ENCODE data around the gene SPEM3.

SPEM3 gene

DNA sequence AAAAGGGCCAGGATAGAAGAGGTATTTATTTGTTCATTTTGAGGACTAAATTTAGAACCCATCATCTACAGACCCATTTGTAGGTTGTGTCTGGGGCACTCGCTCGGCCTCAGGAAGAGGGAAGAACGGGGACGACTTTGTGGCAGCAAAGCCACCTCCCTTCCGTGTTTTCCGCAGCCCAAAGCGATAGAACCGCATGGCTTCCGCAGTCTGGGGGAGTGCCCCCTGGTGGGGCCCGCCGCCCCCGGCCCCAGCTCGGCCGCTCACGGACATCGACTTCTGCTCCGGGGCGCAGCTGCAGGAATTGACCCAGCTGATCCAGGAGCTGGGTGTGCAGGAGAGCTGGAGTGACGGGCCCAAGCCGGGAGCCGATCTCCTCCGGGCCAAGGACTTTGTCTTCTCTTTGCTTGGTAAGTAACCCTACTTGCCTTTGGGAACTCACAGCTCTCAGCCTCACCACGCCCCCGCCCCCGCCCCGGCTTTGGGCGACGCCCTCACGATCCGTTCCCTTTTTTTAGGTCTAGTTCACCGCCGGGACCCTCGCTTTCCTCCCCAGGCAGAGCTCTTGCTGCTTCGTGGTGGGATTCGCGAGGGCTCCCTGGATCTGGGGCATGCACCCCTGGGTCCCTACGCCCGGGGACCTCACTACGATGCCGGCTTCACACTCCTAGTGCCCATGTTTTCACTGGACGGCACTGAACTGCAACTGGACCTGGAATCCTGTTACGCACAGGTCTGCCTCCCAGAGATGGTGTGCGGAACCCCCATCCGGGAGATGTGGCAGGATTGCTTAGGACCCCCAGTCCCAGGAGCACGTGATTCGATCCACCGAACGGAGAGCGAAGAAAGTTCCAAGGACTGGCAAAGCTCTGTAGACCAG, 7.3 kb downstream of the SPEM3 start:
- TF ChIP-seq, protein P1, sequence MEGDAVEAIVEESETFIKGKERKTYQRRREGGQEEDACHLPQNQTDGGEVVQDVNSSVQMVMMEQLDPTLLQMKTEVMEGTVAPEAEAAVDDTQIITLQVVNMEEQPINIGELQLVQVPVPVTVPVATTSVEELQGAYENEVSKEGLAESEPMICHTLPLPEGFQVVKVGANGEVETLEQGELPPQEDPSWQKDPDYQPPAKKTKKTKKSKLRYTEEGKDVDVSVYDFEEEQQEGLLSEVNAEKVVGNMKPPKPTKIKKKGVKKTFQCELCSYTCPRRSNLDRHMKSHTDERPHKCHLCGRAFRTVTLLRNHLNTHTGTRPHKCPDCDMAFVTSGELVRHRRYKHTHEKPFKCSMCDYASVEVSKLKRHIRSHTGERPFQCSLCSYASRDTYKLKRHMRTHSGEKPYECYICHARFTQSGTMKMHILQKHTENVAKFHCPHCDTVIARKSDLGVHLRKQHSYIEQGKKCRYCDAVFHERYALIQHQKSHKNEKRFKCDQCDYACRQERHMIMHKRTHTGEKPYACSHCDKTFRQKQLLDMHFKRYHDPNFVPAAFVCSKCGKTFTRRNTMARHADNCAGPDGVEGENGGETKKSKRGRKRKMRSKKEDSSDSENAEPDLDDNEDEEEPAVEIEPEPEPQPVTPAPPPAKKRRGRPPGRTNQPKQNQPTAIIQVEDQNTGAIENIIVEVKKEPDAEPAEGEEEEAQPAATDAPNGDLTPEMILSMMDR (IDR thresholded peaks at IDR 0.05; ENCODE audit: control insufficient read depth, insufficient read depth, low read depth, low read length, missing control alignments), result no peak
- H3K4me3 ChIP-seq (ENCODE audit: control insufficient read depth, low read depth, low read length), result peak overlapping the region; percentile 45
- no peak for DNase-seq (ENCODE audit: low read depth)

DNA sequence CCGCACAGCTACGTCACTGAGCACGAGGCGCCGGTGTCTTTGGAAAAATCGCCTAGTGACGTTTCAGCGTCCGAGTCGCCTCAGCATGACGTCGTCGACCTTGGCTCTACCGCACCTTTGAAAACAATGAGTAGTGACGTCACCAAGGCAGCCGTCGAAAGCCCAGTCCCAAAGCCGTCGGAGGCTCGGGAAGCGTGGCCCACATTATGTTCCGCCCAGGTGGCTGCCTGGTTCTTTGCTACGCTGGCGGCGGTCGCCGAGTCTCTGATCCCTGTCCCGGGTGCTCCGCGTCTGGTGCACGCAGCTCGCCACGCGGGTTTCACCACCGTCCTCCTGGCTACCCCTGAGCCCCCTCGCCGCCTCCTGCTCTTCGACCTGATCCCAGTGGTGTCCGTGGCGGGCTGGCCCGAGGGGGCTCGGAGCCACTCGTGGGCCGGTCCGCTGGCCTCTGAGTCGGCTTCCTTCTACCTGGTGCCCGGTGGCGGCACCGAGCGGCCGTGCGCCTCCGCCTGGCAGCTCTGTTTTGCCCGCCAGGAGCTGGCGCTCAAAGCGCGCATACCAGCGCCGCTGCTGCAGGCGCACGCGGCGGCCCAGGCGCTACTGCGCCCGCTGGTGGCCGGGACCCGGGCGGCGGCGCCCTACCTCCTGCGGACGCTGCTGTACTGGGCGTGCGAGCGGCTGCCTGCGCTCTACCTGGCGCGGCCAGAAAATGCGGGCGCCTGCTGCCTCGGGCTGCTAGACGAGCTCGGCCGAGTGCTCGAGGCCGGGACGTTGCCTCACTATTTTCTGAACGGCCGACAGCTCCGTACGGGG, 8.1 kb downstream of the SPEM3 start:
- peak overlapping the region; percentile 32 for H3K4me3 ChIP-seq (ENCODE audit: control insufficient read depth, low read depth, low read length)
- DNase-seq (ENCODE audit: low read depth), result peak; percentile 18
- TF ChIP-seq, protein P1 (IDR thresholded peaks at IDR 0.05; ENCODE audit: control insufficient read depth, insufficient read depth, low read depth, low read length, missing control alignments), result peak; percentile 54

DNA sequence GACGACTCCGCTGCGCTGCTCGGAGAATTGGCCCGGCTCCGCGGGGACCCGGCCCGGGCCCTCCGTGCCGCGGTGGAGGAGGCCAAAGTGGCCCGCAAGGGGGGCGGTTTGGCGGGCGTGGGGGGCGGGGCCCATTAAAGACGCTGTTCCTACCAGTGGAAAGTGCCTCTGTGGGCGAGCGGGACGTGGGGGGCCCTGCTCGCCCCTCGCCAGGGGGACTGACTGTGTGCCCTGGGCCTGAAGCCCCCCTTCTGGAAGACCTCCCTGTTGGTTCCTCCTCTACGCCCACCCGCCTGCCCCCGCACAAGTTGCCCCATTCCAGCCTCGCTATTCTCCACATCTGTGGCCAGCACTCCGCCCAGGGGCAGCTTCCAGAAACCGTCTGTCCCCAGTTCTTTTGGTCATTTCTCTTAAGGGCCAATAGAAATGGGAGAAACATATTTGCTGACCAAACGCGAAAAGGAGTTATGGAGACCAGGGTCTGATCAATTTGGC, 8.8 kb downstream of the SPEM3 start:
- H3K4me3 ChIP-seq (ENCODE audit: control insufficient read depth, low read depth, low read length), result peak overlapping the region; percentile 17
- DNase-seq (ENCODE audit: low read depth), result no peak
- TF ChIP-seq, protein P1 (IDR thresholded peaks at IDR 0.05; ENCODE audit: control insufficient read depth, insufficient read depth, low read depth, low read length, missing control alignments), result no peak

DNA sequence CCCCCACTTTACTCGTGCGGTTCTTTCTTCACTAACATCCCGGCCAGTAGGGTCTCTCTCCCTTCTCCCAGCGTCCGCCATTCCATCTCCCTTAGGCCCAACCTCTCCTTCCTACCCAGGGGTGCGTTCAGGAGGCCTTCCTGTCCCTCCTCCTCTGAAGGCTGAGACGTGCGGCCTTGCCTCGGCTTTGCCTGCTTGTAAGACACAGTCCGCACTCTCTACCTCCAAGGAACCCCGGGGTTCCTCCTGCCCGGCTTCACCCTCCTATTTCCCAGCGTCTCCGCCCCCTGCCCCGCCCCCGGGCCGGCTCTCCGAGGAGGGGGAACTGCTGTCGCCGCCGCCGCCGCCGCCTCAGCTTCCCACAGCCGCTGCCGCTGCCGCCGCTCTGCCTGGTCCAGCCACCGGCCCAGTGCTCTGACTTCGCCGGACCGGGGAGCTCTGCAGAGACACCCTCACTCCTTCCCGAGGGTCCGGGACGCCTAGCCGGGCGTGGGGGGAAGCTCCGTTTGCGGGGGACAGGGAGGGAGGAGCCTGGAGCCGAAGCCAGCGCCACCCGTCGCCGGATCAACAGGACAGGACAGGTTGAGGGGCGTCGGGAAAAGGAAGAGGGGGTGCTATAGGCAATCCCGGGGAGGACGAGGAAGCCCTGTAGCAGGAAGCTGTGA, 9.4 kb downstream of the SPEM3 start:
- DNase-seq (ENCODE audit: low read depth), result no peak
- H3K4me3 ChIP-seq (ENCODE audit: control insufficient read depth, low read depth, low read length), result peak overlapping the region; percentile 16; the same call in 1 of the 2 replicates
- TF ChIP-seq, protein P1 (IDR thresholded peaks at IDR 0.05; ENCODE audit: control insufficient read depth, insufficient read depth, low read depth, low read length, missing control alignments), result no peak

DNA sequence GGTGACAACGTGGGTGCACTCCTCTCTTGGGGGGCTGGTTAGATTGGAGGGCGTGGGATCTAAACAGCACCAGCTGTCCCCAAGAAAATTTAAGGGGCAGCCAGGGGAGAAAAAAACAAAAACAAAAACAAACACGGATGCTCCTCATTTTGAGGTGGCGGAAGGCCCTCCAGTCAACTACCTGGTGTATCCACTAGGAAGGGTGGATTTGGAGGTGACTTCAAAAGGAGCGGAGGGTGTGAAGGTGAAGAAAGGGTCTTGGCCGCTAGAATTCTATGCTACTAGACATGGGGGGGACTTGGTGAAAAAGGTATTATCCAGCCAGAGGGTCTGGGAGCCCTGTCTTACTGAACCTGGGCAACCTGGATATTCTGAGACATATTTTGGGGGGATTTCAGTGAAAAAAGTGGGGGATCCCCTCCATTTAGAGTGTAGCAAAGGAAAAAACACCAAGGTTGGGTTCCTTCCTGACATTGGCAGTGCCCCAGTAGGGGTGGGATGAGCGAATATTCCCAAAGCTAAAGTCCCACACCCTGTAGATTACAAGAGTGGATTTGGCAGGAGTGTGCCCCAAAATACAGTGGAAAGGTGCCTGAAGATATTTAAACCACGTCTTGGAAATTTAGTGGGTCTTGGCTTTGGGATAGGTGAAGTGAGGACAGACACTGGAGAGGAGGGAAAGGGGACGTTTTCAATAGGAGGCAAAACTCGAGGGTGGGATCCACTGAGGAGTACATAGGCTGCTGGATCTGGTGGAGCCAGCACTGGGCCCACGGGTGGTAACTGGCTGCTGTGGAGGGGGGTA, 10.2 kb downstream of the SPEM3 start:
- no peak for DNase-seq (ENCODE audit: low read depth)
- no peak overlapping the region for H3K4me3 ChIP-seq (ENCODE audit: control insufficient read depth, low read depth, low read length)
- TF ChIP-seq, protein P1 (IDR thresholded peaks at IDR 0.05; ENCODE audit: control insufficient read depth, insufficient read depth, low read depth, low read length, missing control alignments), result no peak

Data from AG09309 (cell line).